AG04450 (cell line): ENCODE results near the gene LYRM1. TPM values are rescaled to one million over a fixed set of nuclear protein-coding genes. Genes with fewer than 3 reads are reported as not detected.

Experiments
- CTCF ChIA-PET: fragments of 300-600, 350-600 bp; formaldehyde crosslinking; extraction: SDS; loops from one replicate; lab custom pipeline; 2022; ENCODE audit warnings: antibody characterized with exemption, inconsistent platforms; lab: Charles Lee
- POLR2A ChIA-PET: fragments of 350-600 bp; formaldehyde crosslinking; extraction: SDS; loops from one replicate; lab custom pipeline; 2021; ENCODE audit warnings: antibody characterized with exemption, inconsistent platforms; lab: Yijun Ruan, JAX
- DNase-seq: peaks from one replicate; pipeline ENCODE4 v3.0.0-alpha.2; 2011; ENCODE audit warnings: low read depth, low spot score
- H3K27ac ChIP-seq: one replicate; pipeline ENCODE4 v1.5.1; 2012; ENCODE audit warnings: low read depth, low read length, control low read depth
- H3K27me3 ChIP-seq: one replicate; pipeline ENCODE4 v1.6.0; 2012; ENCODE audit warnings: low read length; ENCODE audit not compliant: control insufficient read depth, insufficient read depth
- H3K4me3 ChIP-seq: 2 replicates; pipeline ENCODE4 v1.5.1; 2011; ENCODE audit warnings: mild to moderate bottlenecking, low read depth, low read length, control low read depth
- H3K9me3 ChIP-seq: 2 replicates; pipeline ENCODE4 v1.5.1; 2012; ENCODE audit warnings: low read length; ENCODE audit not compliant: control insufficient read depth, insufficient read depth
- CTCF ChIP-seq: IDR thresholded peaks from 2 replicates; pipeline ENCODE4 v1.5.1; 2011; ENCODE audit warnings: low read depth, low read length, control low read depth, inconsistent platforms
- polyA plus RNA-seq: library from polyadenylated mRNA; depleted of rRNA; stranded (reverse); fragments of >200 nt; gene quantifications from 2 replicates; pipeline ENCODE4 v1.2.3, GENCODE V29; 2011

LYRM1 gene
- polyA plus RNA-seq, 1 experiment: 41.1 TPM

GRCh38 chr16:20886320-20886719 is 14.3 kb upstream of the LYRM1 start:
- Histone ChIP-seq H3K4me3 (no peak overlapping the region), H3K9me3 (no peaks in the 10 kb centered on the region), H3K27ac (no peak overlapping the region), H3K27me3 (no peaks in the 10 kb centered on the region)
- CTCF ChIA-PET: no interaction called here
- POLR2A ChIA-PET: interaction anchor here (0.9 kb wide), 1 partner anchor 14 kb away, joined by 4 read pairs; the partner anchor contains the start of genes DCUN1D3 and LYRM1
- DNase-seq: no peak
- no peak for TF ChIP-seq CTCF

GRCh38 chr16:20887207-20887606 is 13.4 kb upstream of the LYRM1 start:
- ChIA-PET POLR2A (interaction anchor here (0.9 kb wide), 1 partner anchor 13 kb away, joined by 4 read pairs; the partner anchor contains the start of genes DCUN1D3 and LYRM1), CTCF (no interaction called here)
- TF ChIP-seq CTCF: no peak
- no peak overlapping the region for H3K27ac ChIP-seq
- H3K27me3 ChIP-seq: no peaks in the 10 kb centered on the region
- no peaks in the 10 kb centered on the region for H3K9me3 ChIP-seq
- DNase-seq: no peak
- no peak overlapping the region for H3K4me3 ChIP-seq

GRCh38 chr16:20889625-20890275 is 10.8 kb upstream of the LYRM1 start:
- ChIA-PET POLR2A (interaction anchor here (1.1 kb wide), 1 partner anchor 10 kb away, joined by 3 read pairs; the partner anchor contains the start of gene DCUN1D3), CTCF (interaction anchor here (0.7 to 0.9 kb wide), 2 partner anchors 21 to 39 kb away, joined by 3 to 4 read pairs; no protein-coding TSS in a partner anchor)
- H3K27me3 ChIP-seq: no peaks in the 10 kb centered on the region

GRCh38 chr16:20894388-20894787 is 6.2 kb upstream of the LYRM1 start:
- H3K27me3 ChIP-seq: no peaks in the 10 kb centered on the region
- no peak overlapping the region for H3K4me3 ChIP-seq
- ChIA-PET CTCF (no interaction called here), POLR2A (no interaction called here)
- no peak for TF ChIP-seq CTCF
- no peaks in the 10 kb centered on the region for H3K9me3 ChIP-seq
- DNase-seq: no peak
- H3K27ac ChIP-seq: no peak overlapping the region

More at GRCh38 chr16:20889625-20890275, 10.8 kb upstream of the LYRM1 start:
- Histone ChIP-seq H3K4me3 (no peak overlapping the region), H3K9me3 (no peaks in the 10 kb centered on the region), H3K27ac (no peak overlapping the region)
- no peak for DNase-seq
- TF ChIP-seq CTCF: no peak

- Histone ChIP-seq H3K9me3 (no peaks in the 10 kb centered on the region), H3K27me3 (no peaks in the 10 kb centered on the region), H3K4me3 (no peak overlapping the region; the same call in 1 of the 2 replicates), H3K27ac (no peak overlapping the region)
- POLR2A ChIA-PET: no interaction called here
- CTCF ChIA-PET: interaction anchor here (3.8 kb wide), 1 partner anchor 48 kb away, joined by 26 read pairs; no protein-coding TSS in a partner anchor
- DNase-seq: no peak
- no peak for TF ChIP-seq CTCF
Measured at GRCh38 chr16:20897253-20897897, 3.2 kb upstream of the LYRM1 start.
